ENCODE results near the gene FAM222A.

- no peak for TF ChIP-seq POLR2AphosphoS5 (IDR thresholded peaks at IDR 0.05; ENCODE audit: low read depth, low read length)
- TF ChIP-seq CTCF (IDR thresholded peaks at IDR 0.05 in 2 of 3, conservative IDR thresholded peaks at IDR 0.05 in 1 of 3; ENCODE audit: borderline replicate concordance in 1 of 3, insufficient read depth in 1 of 3, low read depth in 2 of 3, low read length in 2 of 3), result no peak
- no peak for TF ChIP-seq REST (IDR thresholded peaks at IDR 0.05; ENCODE audit: low read depth)
- no peak for TF ChIP-seq RAD21 (IDR thresholded peaks at IDR 0.05; ENCODE audit: low read depth)
- no peak for TF ChIP-seq EZH2 (IDR thresholded peaks at IDR 0.05)
- no peak for TF ChIP-seq EZH2phosphoT487 (IDR thresholded peaks at IDR 0.05; ENCODE audit: borderline replicate concordance)
- TF ChIP-seq SRF (IDR thresholded peaks at IDR 0.05; ENCODE audit: low read depth), result 0 out of 2 replicates have a peak, but pooled peaks have one; percentile 13
- TF ChIP-seq ELF1 (IDR thresholded peaks at IDR 0.05; ENCODE audit: borderline replicate concordance, low read depth), result no peak
- TF ChIP-seq CEBPB (IDR thresholded peaks at IDR 0.05; ENCODE audit: low read depth), result no peak
- no peak for TF ChIP-seq POLR2A (IDR thresholded peaks at IDR 0.05; ENCODE audit: borderline replicate concordance, extremely low read depth, insufficient read depth, insufficient read length)
Measured at GRCh38 chr12:109702111-109702841, 11.3 kb upstream of the FAM222A start.
